HEK293 (cell line): ENCODE results near the gene SLC9A9.
"Not testable (repeated sequence)": the region's sequence is repeated elsewhere in the genome, so short reads cannot be mapped to it uniquely, and the experiment has no call there.

Experiments
- CTCF ChIA-PET: fragments of 350-600 bp; formaldehyde crosslinking; extraction: SDS; loops from one replicate; lab custom pipeline; 2021; ENCODE audit warnings: antibody characterized with exemption; lab: Yijun Ruan, JAX
- POLR2A ChIA-PET: fragments of 300-600 bp; formaldehyde crosslinking; extraction: SDS; loops from one replicate; lab custom pipeline; 2020; ENCODE audit warnings: antibody characterized with exemption, inconsistent platforms; lab: Yijun Ruan, JAX
- H3K27ac ChIP-seq: fragments of 200-500 bp; sonication (Bioruptor generic); 2 replicates; pipeline ENCODE4 v1.5.1; 2014; ENCODE audit warnings: low read depth, low read length, control low read depth, inconsistent platforms; ENCODE audit errors: extremely low read depth
- H3K36me3 ChIP-seq, 2 experiments: fragments of 200-500 bp in 1 of 2; sonication (Bioruptor generic) in 1 of 2; 1 replicate in 1 of 2; 2 replicates in 1 of 2; pipeline ENCODE4 v1.5.1; 2014 to 2017; ENCODE audit warnings: inconsistent platforms in 2 of 2, low read length in 2 of 2; ENCODE audit not compliant: control insufficient read depth in 2 of 2, insufficient read depth in 1 of 2
- H3K4me1 ChIP-seq: fragments of 200-500 bp; sonication (Bioruptor generic); 2 replicates; pipeline ENCODE4 v1.5.1; 2014; ENCODE audit warnings: mild to moderate bottlenecking, low read length, inconsistent platforms; ENCODE audit not compliant: control insufficient read depth, insufficient read depth
- H3K4me3 ChIP-seq: 2 replicates; pipeline ENCODE4 v1.5.1; 2011; ENCODE audit warnings: low read depth, mild to moderate bottlenecking, control low read depth, low read length, moderate library complexity
- H3K9me3 ChIP-seq: fragments of 200-500 bp; sonication (Bioruptor generic); 2 replicates; pipeline ENCODE4 v1.5.1; 2014; ENCODE audit warnings: low read depth, low read length, inconsistent platforms; ENCODE audit not compliant: control insufficient read depth, insufficient read depth
- BCL11B ChIP-seq: fragments of 450-650 bp; formaldehyde crosslinking; IDR thresholded peaks from 2 replicates; pipeline ENCODE4 v1.5.1; 2016; ENCODE audit warnings: low read depth, missing biosample characterization, missing genetic modification characterization
- BCL6B ChIP-seq: fragments of 450-650 bp; formaldehyde crosslinking; IDR thresholded peaks from 2 replicates; pipeline ENCODE4 v1.5.1; 2017; ENCODE audit warnings: missing biosample characterization, missing genetic modification characterization
- CTCF ChIP-seq: fragments of 450-650 bp; formaldehyde crosslinking; IDR thresholded peaks from 2 replicates; pipeline ENCODE4 v1.5.1; 2016; ENCODE audit warnings: missing biosample characterization, missing genetic modification characterization
- GLI4 ChIP-seq: fragments of 450-650 bp; formaldehyde crosslinking; IDR thresholded peaks from 2 replicates; pipeline ENCODE4 v1.5.1; 2016; ENCODE audit warnings: missing biosample characterization, missing genetic modification characterization
- HIC1 ChIP-seq: fragments of 450-650 bp; formaldehyde crosslinking; IDR thresholded peaks from 2 replicates; pipeline ENCODE4 v1.5.1; 2016; ENCODE audit warnings: missing biosample characterization, missing genetic modification characterization
- RBAK ChIP-seq: fragments of 450-650 bp; formaldehyde crosslinking; IDR thresholded peaks from 2 replicates; pipeline ENCODE4 v1.5.1; 2016; ENCODE audit warnings: missing biosample characterization, missing genetic modification characterization
- SETDB1 ChIP-seq: IDR thresholded peaks from one replicate; pipeline ENCODE4 v1.6.1; 2017; ENCODE audit warnings: mild to moderate bottlenecking, low read length, moderate library complexity, mixed read lengths; ENCODE audit not compliant: insufficient read length
- ZBTB20 ChIP-seq: fragments of 450-650 bp; formaldehyde crosslinking; IDR thresholded peaks from 2 replicates; pipeline ENCODE4 v1.5.1; 2016; ENCODE audit warnings: missing biosample characterization, missing genetic modification characterization
- ZNF121 ChIP-seq: fragments of 450-650 bp; formaldehyde crosslinking; IDR thresholded peaks from 2 replicates; pipeline ENCODE4 v1.5.1; 2016; ENCODE audit warnings: missing biosample characterization, missing genetic modification characterization
- ZNF155 ChIP-seq: fragments of 450-650 bp; formaldehyde crosslinking; IDR thresholded peaks from 2 replicates; pipeline ENCODE4 v1.5.1; 2016; ENCODE audit warnings: missing biosample characterization, missing genetic modification characterization
- ZNF157 ChIP-seq: fragments of 450-650 bp; formaldehyde crosslinking; IDR thresholded peaks from 2 replicates; pipeline ENCODE4 v1.5.1; 2016; ENCODE audit warnings: missing biosample characterization, missing genetic modification characterization
- ZNF23 ChIP-seq: fragments of 450-650 bp; formaldehyde crosslinking; IDR thresholded peaks from 2 replicates; pipeline ENCODE4 v1.5.1; 2016; ENCODE audit warnings: missing biosample characterization, missing genetic modification characterization, borderline replicate concordance
- ZNF248 ChIP-seq: fragments of 450-650 bp; formaldehyde crosslinking; IDR thresholded peaks from 2 replicates; pipeline ENCODE4 v1.5.1; 2017; ENCODE audit warnings: missing biosample characterization, missing genetic modification characterization
- ZNF629 ChIP-seq: fragments of 450-650 bp; formaldehyde crosslinking; IDR thresholded peaks from 2 replicates; pipeline ENCODE4 v1.5.1; 2017; ENCODE audit warnings: missing biosample characterization, missing genetic modification characterization
- ZNF830 ChIP-seq: fragments of 450-650 bp; IDR thresholded peaks from 2 replicates; pipeline ENCODE4 v1.5.0; 2018; ENCODE audit warnings: missing biosample characterization, missing genetic modification characterization, low read depth, mild to moderate bottlenecking, moderate library complexity

The SLC9A9 gene

GRCh38 chr3:143436231-143436930 is 411.9 kb downstream of the SLC9A9 start (continued):
- no peak for TF ChIP-seq BCL11B
- TF ChIP-seq ZBTB20 (tag by site-specific recombination): no peak
- no peak for TF ChIP-seq ZNF248
- TF ChIP-seq BCL6B: no peak
- TF ChIP-seq ZNF23: no peak
- TF ChIP-seq, all 188 proteins: peak for 0

GRCh38 chr3:143433787-143434378 is 414.4 kb downstream of the SLC9A9 start:
- ChIA-PET CTCF (interaction anchor here (0.6 to 1.6 kb wide), 12 partner anchors 11 to 1652 kb away, joined by 3 to 4 read pairs (median 3); no protein-coding TSS in a partner anchor), POLR2A (no interaction called here)
- no peak for TF ChIP-seq SETDB1
- TF ChIP-seq GLI4: no peak
- no peak for TF ChIP-seq CTCF (tag by site-specific recombination)
- no peak for TF ChIP-seq ZNF157 (tag by site-specific recombination)
- TF ChIP-seq HIC1 (tag by site-specific recombination): no peak
- TF ChIP-seq ZNF629 (tag by site-specific recombination): no peak
- no peak for TF ChIP-seq ZNF155 (tag by site-specific recombination)
- no peak for TF ChIP-seq ZNF121 (tag by site-specific recombination)
- no peak for TF ChIP-seq ZNF830 (tag by site-specific recombination)
- TF ChIP-seq RBAK (tag by site-specific recombination): no peak
- Histone ChIP-seq H3K4me3 (no peak overlapping the region), H3K27ac (no peak overlapping the region), H3K4me1 (peaks cover 3% of the 10 kb centered on the region; the same call in 1 of the 2 replicates), H3K9me3 (no peaks in the 10 kb centered on the region), H3K36me3 (no peaks in the 10 kb centered on the region)

- H3K4me1 ChIP-seq, POLR2A ChIA-PET, H3K9me3 ChIP-seq, H3K36me3 ChIP-seq, H3K4me3 ChIP-seq, H3K27ac ChIP-seq: not testable (repeated sequence)
- CTCF ChIA-PET: interaction anchor here (0.6 kb wide), 1 partner anchor 332 kb away, joined by 4 read pairs; no protein-coding TSS in a partner anchor
These were observed 417.0 kb downstream of the SLC9A9 start for GRCh38 chr3:143431298-143431697.
